ENCODE results near the gene TBC1D5.

GRCh38 chr3:17589888-17590287 lies 152.5 kb downstream of the TBC1D5 start:
- TF ChIP-seq EZH2phosphoT487 (IDR thresholded peaks at IDR 0.05; ENCODE audit: borderline replicate concordance) (no peak), POLR2A (IDR thresholded peaks at IDR 0.05; ENCODE audit: borderline replicate concordance, extremely low read depth, insufficient read depth, insufficient read length) (no peak), YY1 (IDR thresholded peaks at IDR 0.05; ENCODE audit: extremely low read depth, insufficient replicate concordance, low read depth, low read length) (no peak), CTCF (IDR thresholded peaks at IDR 0.05 in 2 of 3, conservative IDR thresholded peaks at IDR 0.05 in 1 of 3; ENCODE audit: borderline replicate concordance in 1 of 3, insufficient read depth in 1 of 3, low read depth in 2 of 3, low read length in 2 of 3) (no peak), ELF1 (IDR thresholded peaks at IDR 0.05; ENCODE audit: borderline replicate concordance, low read depth) (no peak), EZH2 (IDR thresholded peaks at IDR 0.05) (no peak), SIN3A (IDR thresholded peaks at IDR 0.05; ENCODE audit: low read depth) (no peak), EGR1 (IDR thresholded peaks at IDR 0.05; ENCODE audit: low read depth) (no peak), TCF7L2 (IDR thresholded peaks at IDR 0.05; ENCODE audit: borderline replicate concordance, extremely low read depth, insufficient read depth, insufficient read length) (no peak), REST (IDR thresholded peaks at IDR 0.05; ENCODE audit: low read depth) (no peak), SP1 (IDR thresholded peaks at IDR 0.05; ENCODE audit: low read depth) (no peak), RAD21 (IDR thresholded peaks at IDR 0.05; ENCODE audit: low read depth) (no peak), JUND (IDR thresholded peaks at IDR 0.05) (no peak), MAX (IDR thresholded peaks at IDR 0.05) (no peak)

Measured in HCT116 (cell line).